H9 (cell line): ENCODE results near the gene OR13J1. TPM values are rescaled to one million over a fixed set of nuclear protein-coding genes. Genes with fewer than 3 reads are reported as not detected.

Experiments
- DNase-seq: peaks from one replicate; pipeline ENCODE4 v3.0.0-alpha.2; 2017
- H2AFZ ChIP-seq: one replicate; pipeline ENCODE4 v1.6.1; 2013; ENCODE audit warnings: mild to moderate bottlenecking, low read length, control low read depth, moderate library complexity
- H2AK5ac ChIP-seq: 2 replicates; pipeline ENCODE4 v1.6.1; 2013; ENCODE audit warnings: low read length, control low read depth, mixed read lengths; ENCODE audit not compliant: insufficient read length
- H2BK120ac ChIP-seq: one replicate; pipeline ENCODE4 v1.6.1; 2013; ENCODE audit warnings: low read depth, mild to moderate bottlenecking, low read length, control low read depth, inconsistent platforms; ENCODE audit not compliant: poor library complexity, severe bottlenecking
- H2BK12ac ChIP-seq: 2 replicates; pipeline ENCODE4 v1.6.1; 2013; ENCODE audit warnings: low read length, control low read depth, mixed read lengths, low read depth; ENCODE audit not compliant: insufficient read length
- H2BK15ac ChIP-seq: 2 replicates; pipeline ENCODE4 v1.6.1; 2013; ENCODE audit warnings: low read depth, low read length, control low read depth
- H2BK20ac ChIP-seq: one replicate; pipeline ENCODE4 v1.6.1; 2013; ENCODE audit warnings: low read depth, mild to moderate bottlenecking, low read length, control low read depth, inconsistent platforms; ENCODE audit not compliant: poor library complexity, severe bottlenecking
- H2BK5ac ChIP-seq: 2 replicates; pipeline ENCODE4 v1.6.1; 2013; ENCODE audit warnings: low read length, control low read depth, mixed read lengths; ENCODE audit not compliant: insufficient read length
- H3K14ac ChIP-seq: 2 replicates; pipeline ENCODE4 v1.6.1; 2013; ENCODE audit warnings: low read length, control low read depth; ENCODE audit not compliant: insufficient read depth
- H3K18ac ChIP-seq: 2 replicates; pipeline ENCODE4 v1.6.1; 2013; ENCODE audit warnings: low read depth, mild to moderate bottlenecking, mixed read lengths, low read length, control low read depth; ENCODE audit not compliant: insufficient read length
- H3K23ac ChIP-seq: 2 replicates; pipeline ENCODE4 v1.6.1; 2013; ENCODE audit warnings: low read length, control low read depth, mixed read lengths, low read depth; ENCODE audit not compliant: insufficient read length
- H3K23me2 ChIP-seq: 2 replicates; pipeline ENCODE4 v1.6.1; 2013; ENCODE audit warnings: low read depth, mild to moderate bottlenecking, mixed read lengths, low read length, control low read depth; ENCODE audit not compliant: insufficient read length, poor library complexity, severe bottlenecking
- H3K27ac ChIP-seq: 2 replicates; pipeline ENCODE4 v1.5.1; 2013; ENCODE audit warnings: low read length, control low read depth, mixed read lengths, low read depth; ENCODE audit not compliant: insufficient read length
- H3K27me3 ChIP-seq: 2 replicates; pipeline ENCODE4 v1.6.1; 2013; ENCODE audit warnings: low read length, control low read depth, inconsistent platforms; ENCODE audit not compliant: insufficient read depth
- H3K4ac ChIP-seq: 2 replicates; pipeline ENCODE4 v1.6.1; 2013; ENCODE audit warnings: low read depth, mild to moderate bottlenecking, control low read depth, inconsistent platforms, low read length, moderate library complexity
- H3K4me1 ChIP-seq: 2 replicates; pipeline ENCODE4 v1.6.1; 2013; ENCODE audit warnings: low read length, control low read depth, inconsistent platforms; ENCODE audit not compliant: insufficient read depth
- H3K4me2 ChIP-seq: 2 replicates; pipeline ENCODE4 v1.6.1; 2013; ENCODE audit warnings: low read length, control low read depth, mixed read lengths; ENCODE audit not compliant: insufficient read length, insufficient read depth
- H3K56ac ChIP-seq: 2 replicates; pipeline ENCODE4 v1.6.1; 2013; ENCODE audit warnings: low read depth, mild to moderate bottlenecking, mixed read lengths, low read length, control low read depth; ENCODE audit not compliant: insufficient read length
- H3K79me1 ChIP-seq: 2 replicates; pipeline ENCODE4 v1.6.1; 2013; ENCODE audit warnings: low read depth, mild to moderate bottlenecking, moderate library complexity, low read length, control low read depth, inconsistent platforms; ENCODE audit not compliant: insufficient read depth, poor library complexity, severe bottlenecking
- H3K79me2 ChIP-seq: 2 replicates; pipeline ENCODE4 v1.6.1; 2013; ENCODE audit warnings: low read length, control low read depth, inconsistent platforms; ENCODE audit not compliant: insufficient read depth
- H3K9ac ChIP-seq: 2 replicates; pipeline ENCODE4 v1.6.1; 2013; ENCODE audit warnings: low read length, control low read depth, mixed read lengths; ENCODE audit not compliant: insufficient read length; ENCODE audit errors: extremely low read depth
- H3K9me3 ChIP-seq: one replicate; pipeline ENCODE4 v1.6.1; 2013; ENCODE audit warnings: low read depth, low read length, inconsistent platforms; ENCODE audit not compliant: control insufficient read depth
- H3T11ph ChIP-seq: one replicate; pipeline ENCODE4 v1.6.1; 2013; ENCODE audit warnings: mild to moderate bottlenecking, low read length, control low read depth, inconsistent platforms
- H4K20me1 ChIP-seq: one replicate; pipeline ENCODE4 v1.6.1; 2013; ENCODE audit not compliant: control insufficient read depth, insufficient read length, insufficient read depth
- H4K5ac ChIP-seq: 2 replicates; pipeline ENCODE4 v1.6.1; 2013; ENCODE audit warnings: low read depth, mild to moderate bottlenecking, mixed read lengths, low read length, control low read depth; ENCODE audit not compliant: insufficient read length
- H4K8ac ChIP-seq: replicated peaks from 2 replicates; pipeline ENCODE4 v1.6.1; 2013; ENCODE audit warnings: low read length, control low read depth, mixed read lengths, low read depth; ENCODE audit not compliant: insufficient read length
- H4K91ac ChIP-seq: 2 replicates; pipeline ENCODE4 v1.6.1; 2013; ENCODE audit warnings: low read depth, mild to moderate bottlenecking, moderate library complexity, mixed read lengths, low read length, control low read depth; ENCODE audit not compliant: insufficient read length
- H3K27ac Mint-ChIP-seq, 3 experiments: 2 replicates in 2 of 3; 3 replicates in 1 of 3; pipeline ENCODE4 v1.8.0; 2020 to 2021; ENCODE audit warnings: mixed read lengths in 3 of 3, mild to moderate bottlenecking in 1 of 3, moderate library complexity in 1 of 3
- H3K27me3 Mint-ChIP-seq: 2 replicates; pipeline ENCODE4 v1.8.0; 2021; ENCODE audit warnings: low read depth, mild to moderate bottlenecking, moderate library complexity, mixed read lengths
- H3K36me3 Mint-ChIP-seq, 3 experiments: 2 replicates in 2 of 3; 3 replicates in 1 of 3; pipeline ENCODE4 v1.8.0; 2020 to 2021; ENCODE audit warnings: low read depth in 3 of 3, mixed read lengths in 3 of 3; ENCODE audit not compliant: insufficient read depth in 1 of 3
- H3K4me1 Mint-ChIP-seq, 2 experiments: 2 replicates each; pipeline ENCODE4 v1.8.0; 2020; ENCODE audit warnings: mixed read lengths in 2 of 2
- H3K4me3 Mint-ChIP-seq, 2 experiments: 2 replicates in 1 of 2; 3 replicates in 1 of 2; pipeline ENCODE4 v1.8.0; 2020 to 2021; ENCODE audit warnings: mild to moderate bottlenecking in 2 of 2, mixed read lengths in 2 of 2, moderate library complexity in 1 of 2
- H3K9me3 Mint-ChIP-seq, 2 experiments: 2 replicates in 1 of 2; 3 replicates in 1 of 2; pipeline ENCODE4 v1.8.0; 2020; ENCODE audit warnings: mild to moderate bottlenecking in 2 of 2, mixed read lengths in 2 of 2, moderate library complexity in 1 of 2
- WGBS: extraction: QIAGEN DNeasy Blood & Tissue Kit; methylation state at CpG from one replicate; pipeline ENCODE4 v1.1.7; 2013; ENCODE audit warnings: missing lambda C conversion rate, low lambda C conversion rate, mixed read lengths; ENCODE audit not compliant: insufficient read length; ENCODE audit errors: extremely low coverage; 5-methylcytosine and 5-hydroxymethylcytosine counted together
- total RNA-seq: library from RNA; stranded (reverse); gene quantifications from 2 replicates; pipeline ENCODE4 v1.2.1, GENCODE V29; 2021
- TF ChIP-seq, protein P1 (sequence below): fragments of 200-600 bp; sonication (generic); conservative IDR thresholded peaks from 3 replicates; pipeline ENCODE4 v1.8.0; 2021; ENCODE audit warnings: antibody characterized with exemption, mild to moderate bottlenecking

The OR13J1 gene
- total RNA-seq, 1 experiment from 2014 or later, result not detected

DNA sequence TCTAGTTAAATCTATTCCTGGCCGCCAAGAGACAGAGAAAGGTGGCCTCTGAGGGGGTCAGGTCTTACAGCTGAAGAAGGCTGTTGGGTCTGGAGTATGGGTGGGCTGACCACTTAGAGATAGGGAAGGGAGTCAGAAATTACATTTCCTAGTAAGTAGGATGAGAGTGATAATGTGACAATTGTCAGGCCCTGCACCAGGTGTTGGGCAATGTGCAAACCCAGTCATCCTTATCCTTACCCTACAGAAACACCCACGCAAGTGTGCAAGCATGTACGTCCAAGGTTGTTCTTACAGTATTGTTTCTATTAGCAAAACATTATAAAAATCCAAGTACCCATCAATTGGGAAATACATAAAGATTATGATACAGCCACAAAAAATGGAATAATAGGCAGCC is 48.6 kb upstream of the OR13J1 start:
- no peak overlapping the region for H3K18ac ChIP-seq
- no peaks in the 10 kb centered on the region for H3K79me2 ChIP-seq
- no peak overlapping the region for H3T11ph ChIP-seq
- no peak overlapping the region for H4K91ac ChIP-seq
- H2BK20ac ChIP-seq, result no peak overlapping the region
- H2BK12ac ChIP-seq, result no peak overlapping the region
- H2BK120ac ChIP-seq, result no peak overlapping the region
- no peak overlapping the region for H3K14ac ChIP-seq
- TF ChIP-seq, protein P1, sequence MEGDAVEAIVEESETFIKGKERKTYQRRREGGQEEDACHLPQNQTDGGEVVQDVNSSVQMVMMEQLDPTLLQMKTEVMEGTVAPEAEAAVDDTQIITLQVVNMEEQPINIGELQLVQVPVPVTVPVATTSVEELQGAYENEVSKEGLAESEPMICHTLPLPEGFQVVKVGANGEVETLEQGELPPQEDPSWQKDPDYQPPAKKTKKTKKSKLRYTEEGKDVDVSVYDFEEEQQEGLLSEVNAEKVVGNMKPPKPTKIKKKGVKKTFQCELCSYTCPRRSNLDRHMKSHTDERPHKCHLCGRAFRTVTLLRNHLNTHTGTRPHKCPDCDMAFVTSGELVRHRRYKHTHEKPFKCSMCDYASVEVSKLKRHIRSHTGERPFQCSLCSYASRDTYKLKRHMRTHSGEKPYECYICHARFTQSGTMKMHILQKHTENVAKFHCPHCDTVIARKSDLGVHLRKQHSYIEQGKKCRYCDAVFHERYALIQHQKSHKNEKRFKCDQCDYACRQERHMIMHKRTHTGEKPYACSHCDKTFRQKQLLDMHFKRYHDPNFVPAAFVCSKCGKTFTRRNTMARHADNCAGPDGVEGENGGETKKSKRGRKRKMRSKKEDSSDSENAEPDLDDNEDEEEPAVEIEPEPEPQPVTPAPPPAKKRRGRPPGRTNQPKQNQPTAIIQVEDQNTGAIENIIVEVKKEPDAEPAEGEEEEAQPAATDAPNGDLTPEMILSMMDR, result no peak
- no peaks in the 10 kb centered on the region for H3K9me3 ChIP-seq
- DNase-seq, result no peak
- H3K56ac ChIP-seq, result no peak overlapping the region
- H4K20me1 ChIP-seq, result no peaks in the 10 kb centered on the region
- Mint-ChIP-seq H3K4me1 (peaks cover 8% of the 10 kb centered on the region in 2 experiments), H3K9me3 (no peaks in the 10 kb centered on the region), H3K27me3 (no peaks in the 10 kb centered on the region; the same call in 1 of the 2 replicates), H3K36me3 (no peaks in the 10 kb centered on the region), H3K4me3 (no peak overlapping the region), H3K27ac (no peak overlapping the region)
- no peak overlapping the region for H3K4ac ChIP-seq
- H3K9ac ChIP-seq, result no peak overlapping the region
- H2AK5ac ChIP-seq, result no peak overlapping the region
- H4K8ac ChIP-seq, result no peak overlapping the region
- H3K79me1 ChIP-seq, result no peaks in the 10 kb centered on the region
- no peaks in the 10 kb centered on the region for H3K4me1 ChIP-seq
- H3K23me2 ChIP-seq, result no peaks in the 10 kb centered on the region
- no peak overlapping the region for H3K4me2 ChIP-seq
- no peak overlapping the region for H4K5ac ChIP-seq
- H3K27ac ChIP-seq, result no peak overlapping the region
- H3K27me3 ChIP-seq, result no peaks in the 10 kb centered on the region
- H2BK15ac ChIP-seq, result no peak overlapping the region
- no peak overlapping the region for H2BK5ac ChIP-seq
- no peak overlapping the region for H2AFZ ChIP-seq
- no CpG with 5 or more reads among the region's 3 CpGs for WGBS
- no peak overlapping the region for H3K23ac ChIP-seq
